GM21390 (cell line): Measurements from ENCODE around the gene EOGT.

Experiments used
- ATAC-seq: cut with Tn5 transposase; IDR thresholded peaks from one replicate; pipeline ENCODE4 v1.9.1; 2021; ENCODE audit not compliant: unreplicated experiment

EOGT gene

DNA sequence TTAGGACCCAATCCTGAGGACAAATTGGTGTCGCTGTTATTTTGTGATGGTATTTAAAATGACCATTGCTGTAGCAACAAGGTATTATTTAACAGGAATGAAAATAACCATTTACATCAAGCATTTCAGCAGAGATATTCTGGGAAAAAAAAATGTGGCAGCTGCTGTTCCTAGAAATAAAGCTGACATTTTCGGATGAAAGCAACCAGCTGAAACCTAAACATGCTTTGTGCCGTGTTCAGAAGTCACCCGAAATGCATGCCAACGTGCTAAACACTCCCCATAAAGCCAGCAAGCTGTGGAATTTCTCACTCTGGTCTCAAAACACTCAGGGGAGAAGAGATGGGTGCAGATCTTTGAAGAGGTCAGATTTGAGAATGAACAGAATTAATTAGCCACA lies 49.6 kb downstream of the EOGT start:
- ATAC-seq: no peak

DNA sequence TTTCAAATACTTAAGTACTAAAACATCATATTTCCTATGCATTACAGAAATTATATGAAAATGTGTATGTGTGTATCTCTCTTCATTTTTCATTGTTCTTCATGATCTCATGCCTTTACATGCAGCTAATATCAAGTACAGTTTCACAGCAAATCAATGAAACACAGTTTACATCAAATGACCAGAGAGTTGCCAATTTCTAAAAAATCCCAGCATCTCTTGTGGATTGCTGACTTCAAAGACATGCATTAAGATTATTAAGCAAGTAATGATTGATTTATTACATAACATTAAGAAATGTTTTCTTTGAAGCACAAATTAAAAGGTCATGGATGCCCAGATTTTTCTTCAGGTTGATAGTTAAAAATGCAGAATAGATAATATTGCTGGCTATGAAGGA lies 50.1 kb downstream of the EOGT start:
- no peak for ATAC-seq

DNA sequence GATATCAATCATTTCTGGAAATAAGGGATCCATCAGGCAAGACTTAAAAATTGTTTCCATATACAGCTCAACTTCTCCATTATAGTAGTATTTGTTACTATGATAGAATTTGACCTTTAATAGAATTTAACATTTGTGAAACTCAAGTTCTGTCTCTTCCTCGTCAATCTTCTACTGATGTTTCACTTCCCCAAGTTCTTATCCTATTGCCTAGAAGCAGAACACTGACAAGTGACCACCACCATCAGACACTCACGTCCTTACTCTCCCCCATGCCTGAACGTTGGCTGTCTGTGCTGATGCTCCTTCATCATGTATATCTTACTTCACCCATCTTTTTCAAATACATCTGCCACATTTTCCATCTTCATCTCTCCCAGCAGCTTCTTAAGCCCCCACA lies 54.6 kb downstream of the EOGT start:
- no peak for ATAC-seq

DNA sequence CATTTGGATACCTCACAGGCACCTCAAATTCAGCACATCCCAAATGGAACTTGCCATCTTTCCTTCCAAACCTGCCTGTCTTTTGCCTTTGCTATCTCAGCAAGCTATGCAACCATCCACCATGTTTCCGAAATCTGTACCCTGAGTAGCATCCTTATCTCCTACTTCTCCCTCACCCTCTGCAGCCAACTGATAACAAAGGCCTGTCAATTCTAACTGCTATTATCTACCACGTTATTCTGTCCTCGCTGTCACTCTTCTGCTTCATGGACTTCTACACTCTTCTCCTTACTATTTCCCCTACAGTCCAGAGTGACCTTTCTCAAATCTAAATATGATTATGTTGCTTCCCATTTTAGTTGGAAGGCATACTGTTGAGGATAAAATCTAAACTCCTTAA lies 55.6 kb downstream of the EOGT start:
- ATAC-seq: no peak

DNA sequence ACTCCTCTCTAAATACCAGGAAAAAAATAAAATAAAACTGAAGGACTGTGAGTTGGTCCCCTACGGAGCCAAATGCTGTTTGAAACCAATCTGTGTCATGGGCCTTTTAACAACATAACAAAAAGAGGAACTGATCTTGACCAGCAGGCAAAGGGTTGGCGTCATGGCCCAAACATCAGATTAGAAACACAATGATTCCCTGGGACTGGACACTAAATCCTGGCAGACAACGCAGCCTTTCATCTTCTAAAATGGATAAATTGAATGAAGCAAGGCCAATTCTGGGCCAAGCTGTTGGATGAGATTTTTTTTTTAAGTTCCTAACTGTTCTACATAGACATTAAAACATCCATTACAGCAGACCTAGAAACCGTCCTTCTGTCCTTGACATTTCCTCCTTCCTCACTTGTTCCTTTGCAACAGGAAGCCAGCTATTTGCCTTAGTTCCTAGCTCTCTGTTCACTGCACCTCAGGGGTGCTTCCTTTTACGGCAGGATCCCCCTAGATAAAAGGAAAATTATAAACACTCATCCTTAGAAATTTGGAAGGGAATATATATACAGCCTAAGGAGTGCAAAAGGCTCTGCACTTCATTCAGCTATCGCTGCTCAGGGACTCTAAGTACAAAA lies 59.6 kb downstream of the EOGT start:
- ATAC-seq: no peak

DNA sequence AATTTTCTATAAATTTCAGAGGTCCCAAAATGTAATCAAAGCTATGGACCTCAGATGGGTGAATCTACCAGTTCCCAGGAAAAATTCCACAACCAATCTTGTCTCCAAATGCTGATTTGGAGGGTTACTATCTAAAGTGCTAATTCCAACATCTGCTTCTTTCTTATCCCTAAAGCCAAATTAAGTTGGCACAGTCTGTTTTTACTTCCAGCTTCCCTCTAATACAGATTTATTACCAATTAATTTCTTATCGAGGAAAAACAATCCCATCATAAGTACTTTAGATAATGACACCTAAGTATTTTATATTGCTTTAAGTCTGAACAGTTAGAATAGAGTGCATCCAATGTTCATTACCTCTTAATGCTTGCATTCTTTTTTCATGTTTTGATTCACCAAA lies 68.3 kb downstream of the EOGT start:
- ATAC-seq: no peak

DNA sequence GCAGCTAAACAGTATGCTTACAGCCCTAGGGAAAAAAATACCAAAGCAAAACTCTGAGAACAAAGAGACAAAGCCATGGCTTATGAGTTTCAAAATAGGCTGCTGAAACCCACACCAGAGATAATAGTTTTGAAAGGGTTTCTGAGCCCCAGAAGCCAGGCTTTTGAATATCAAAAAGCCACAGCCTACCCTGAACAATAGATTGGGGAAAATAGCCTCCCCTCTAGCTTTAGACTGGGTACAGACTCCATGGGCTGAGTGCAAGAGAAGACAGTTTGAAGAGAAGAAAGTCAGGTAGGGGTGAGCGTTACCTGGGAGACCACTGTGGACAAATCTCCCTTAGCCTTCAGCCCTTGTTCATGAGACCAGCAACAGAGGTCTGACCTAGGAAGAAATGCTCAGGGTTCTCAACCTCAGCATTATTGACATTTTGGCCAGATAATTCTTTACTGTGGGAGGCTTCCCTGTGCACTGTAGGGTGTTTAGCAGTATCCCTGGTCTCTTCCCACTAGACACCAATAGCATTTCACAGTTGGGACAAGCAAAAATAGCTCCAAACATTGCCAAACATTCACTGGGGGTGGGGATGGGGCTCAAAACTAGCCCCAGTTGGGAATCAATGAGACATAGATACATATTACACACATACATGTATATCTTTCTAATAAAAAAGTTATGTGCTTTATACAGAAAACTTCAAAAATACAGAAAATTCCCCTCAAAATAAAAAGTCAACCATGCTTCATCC lies 69.6 kb downstream of the EOGT start:
- ATAC-seq: no peak

DNA sequence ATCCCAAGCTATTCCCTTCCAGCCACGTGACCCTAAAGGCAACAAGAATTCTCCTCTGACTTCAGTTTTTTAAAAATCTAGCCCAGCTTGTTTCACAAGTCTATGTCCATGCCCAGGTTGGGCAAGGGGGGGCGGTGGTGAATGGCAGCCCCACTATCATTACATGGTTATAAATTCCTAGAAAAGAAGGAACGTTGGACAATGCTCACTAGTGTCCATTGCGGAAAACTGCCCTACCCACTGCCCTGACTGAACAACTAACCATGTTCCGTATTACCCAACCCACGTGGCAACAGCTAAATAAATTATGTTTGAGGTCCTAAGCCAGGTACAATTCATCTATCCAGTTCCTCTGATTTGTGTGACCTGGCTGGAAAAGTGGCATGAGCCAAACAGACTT lies 72.4 kb downstream of the EOGT start:
- ATAC-seq: no peak

DNA sequence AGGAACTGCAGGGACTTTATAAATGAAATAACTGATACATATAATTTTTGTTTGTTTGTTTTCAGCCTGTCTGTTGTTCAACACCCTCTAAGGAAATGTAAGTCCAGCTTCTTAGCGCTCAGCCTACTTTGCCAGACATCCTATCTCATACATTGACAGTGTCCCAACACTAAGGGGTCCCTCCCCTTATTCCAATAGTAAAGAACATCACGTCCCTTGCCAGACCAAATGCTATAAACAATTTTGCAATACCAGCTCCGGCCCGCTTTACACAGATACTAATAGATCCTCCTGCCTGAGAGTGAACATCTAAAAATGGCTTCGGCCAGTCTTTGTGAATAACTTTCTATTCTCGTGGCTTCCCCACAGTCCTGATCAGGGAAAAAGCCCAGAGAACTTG lies 76.6 kb downstream of the EOGT start:
- ATAC-seq: no peak

DNA sequence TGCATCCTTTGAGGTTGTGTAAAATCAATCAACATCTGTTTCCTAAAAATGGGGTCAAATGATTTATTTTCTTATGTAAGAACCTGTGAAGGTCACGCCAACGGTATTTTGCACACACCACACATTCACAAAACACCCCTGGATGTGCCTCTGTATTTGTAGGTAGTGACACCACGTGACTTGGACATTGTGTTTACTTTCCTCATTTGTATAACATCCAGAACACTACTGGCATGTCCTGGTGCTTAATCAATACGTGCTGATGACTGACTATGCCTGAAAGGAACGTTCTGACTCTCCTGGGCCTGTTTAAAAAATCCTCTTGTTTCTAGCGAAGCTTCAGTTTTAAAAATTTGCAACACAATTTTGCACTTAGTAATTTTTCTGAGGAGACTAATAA lies 77.7 kb downstream of the EOGT start:
- ATAC-seq: no peak

DNA sequence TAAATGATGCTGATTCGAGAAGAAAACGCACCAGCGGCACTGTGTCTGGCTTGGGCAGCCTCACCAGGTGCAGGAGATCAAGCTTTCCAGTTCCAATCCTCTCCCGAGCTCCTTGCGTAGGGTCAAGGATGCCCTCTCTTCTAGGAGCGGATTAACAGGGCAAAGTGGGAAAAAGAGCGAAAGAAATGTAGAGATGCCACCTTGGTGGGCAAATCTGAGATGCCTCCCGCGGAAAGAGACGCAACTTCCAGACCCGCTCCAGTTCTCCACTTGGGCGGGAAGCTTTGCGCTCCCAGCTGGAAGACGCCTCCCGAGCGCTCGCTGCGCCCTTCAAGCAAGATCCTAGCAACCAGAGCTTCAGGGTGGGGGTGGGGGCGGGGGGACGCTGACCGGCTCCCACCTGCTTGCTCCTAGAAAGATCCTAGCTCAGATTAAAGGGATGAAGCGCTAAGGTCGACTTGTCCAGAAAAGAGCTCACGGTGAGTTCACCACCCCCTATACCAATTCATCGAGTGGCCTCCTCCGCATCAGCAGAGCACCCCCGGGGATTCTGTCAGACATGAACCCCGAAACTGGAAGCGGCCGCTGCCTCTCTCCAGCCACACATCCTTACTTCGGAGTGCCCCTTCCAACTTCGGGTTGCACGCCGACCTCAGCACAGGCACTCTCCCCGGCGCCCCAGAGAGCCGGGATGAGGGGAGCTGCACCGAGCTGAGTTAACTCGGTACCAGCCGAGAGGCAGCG lies 81.9 kb downstream of the EOGT start:
- no peak for ATAC-seq
